ENCODE data around the gene NUDT22. TPM values are rescaled to one million over a fixed set of nuclear protein-coding genes. Genes with fewer than 3 reads are reported as not detected.

Gene NUDT22
- total and polyA plus RNA-seq, 2 of the 4 experiments (the other 2 are of a cell fraction), result 21.3 to 44.6 TPM

DNA sequence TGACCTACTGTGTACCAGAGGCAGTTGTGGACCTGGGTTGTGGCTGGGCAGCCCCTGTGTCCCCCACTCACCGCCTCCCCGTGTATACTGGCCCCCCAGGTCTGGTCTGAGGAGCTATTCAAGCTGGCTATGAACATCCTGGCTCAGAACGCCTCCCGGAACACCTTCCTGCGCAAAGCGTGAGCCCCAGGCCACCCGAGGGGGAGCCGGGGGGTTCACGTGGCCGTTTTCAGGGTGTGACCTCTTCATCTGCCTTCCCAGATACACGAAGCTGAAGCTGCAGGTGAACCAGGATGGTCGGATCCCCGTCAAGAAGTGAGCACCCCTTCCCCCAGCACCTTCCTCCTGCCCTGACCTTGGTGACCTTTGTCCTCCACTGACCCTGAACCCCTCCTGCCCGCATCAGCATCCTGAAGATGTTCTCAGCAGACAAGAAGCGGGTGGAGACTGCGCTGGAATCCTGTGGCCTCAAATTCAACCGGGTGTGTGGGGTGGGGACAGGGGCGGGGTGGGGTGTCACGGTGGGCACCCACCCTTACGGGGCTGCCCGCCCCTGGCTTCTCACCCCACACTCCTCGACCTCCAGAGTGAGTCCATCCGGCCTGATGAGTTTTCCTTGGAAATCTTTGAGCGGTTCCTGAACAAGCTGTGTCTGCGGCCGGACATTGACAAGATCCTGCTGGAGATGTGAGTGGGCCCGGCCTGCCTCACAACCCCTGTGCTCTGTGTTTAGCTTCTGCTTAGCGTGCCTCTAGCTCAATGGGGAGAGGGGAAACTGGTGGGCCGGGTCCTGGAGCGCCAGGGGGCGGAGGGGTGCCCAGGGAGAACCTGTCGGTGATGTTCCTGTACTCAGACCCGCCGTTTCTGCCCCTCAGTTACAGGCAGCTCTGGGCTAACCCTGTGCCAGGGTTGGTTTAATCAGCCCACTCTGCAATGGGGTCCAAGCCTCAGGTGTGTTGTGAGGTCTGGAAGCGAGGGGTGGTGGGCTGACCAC lies 29.4 kb downstream of the NUDT22 start (continued):
- TF ChIP-seq, protein P1, sequence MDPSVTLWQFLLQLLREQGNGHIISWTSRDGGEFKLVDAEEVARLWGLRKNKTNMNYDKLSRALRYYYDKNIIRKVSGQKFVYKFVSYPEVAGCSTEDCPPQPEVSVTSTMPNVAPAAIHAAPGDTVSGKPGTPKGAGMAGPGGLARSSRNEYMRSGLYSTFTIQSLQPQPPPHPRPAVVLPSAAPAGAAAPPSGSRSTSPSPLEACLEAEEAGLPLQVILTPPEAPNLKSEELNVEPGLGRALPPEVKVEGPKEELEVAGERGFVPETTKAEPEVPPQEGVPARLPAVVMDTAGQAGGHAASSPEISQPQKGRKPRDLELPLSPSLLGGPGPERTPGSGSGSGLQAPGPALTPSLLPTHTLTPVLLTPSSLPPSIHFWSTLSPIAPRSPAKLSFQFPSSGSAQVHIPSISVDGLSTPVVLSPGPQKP (IDR thresholded peaks at IDR 0.05; ENCODE audit: borderline replicate concordance, low read depth, low read length), result no peak
- no peak for TF ChIP-seq BHLHE40 (IDR thresholded peaks at IDR 0.05; ENCODE audit: low read depth, low read length)

DNA sequence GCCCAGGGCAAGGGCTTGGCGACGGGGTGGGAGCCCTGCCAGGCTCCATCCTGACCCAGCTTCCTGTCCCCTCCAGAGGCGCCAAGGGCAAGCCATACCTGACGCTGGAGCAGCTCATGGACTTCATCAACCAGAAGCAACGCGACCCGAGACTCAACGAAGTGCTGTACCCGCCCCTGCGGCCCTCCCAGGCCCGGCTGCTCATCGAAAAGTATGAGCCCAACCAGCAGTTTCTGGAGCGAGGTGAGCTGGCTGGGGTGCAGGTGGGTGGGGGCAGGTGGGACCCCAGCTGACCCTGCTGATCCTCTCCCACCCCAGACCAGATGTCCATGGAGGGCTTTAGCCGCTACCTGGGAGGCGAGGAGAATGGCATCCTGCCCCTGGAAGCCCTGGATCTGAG lies 30.2 kb downstream of the NUDT22 start:
- no peak for DNase-seq
- Histone ChIP-seq H3K9me3 (ENCODE audit: control insufficient read depth, insufficient read depth, low read length) (no peaks in the 10 kb centered on the region), H3K4me3 (ENCODE audit: insufficient read depth, low read depth, low read length) (no peak overlapping the region), H2BK15ac (ENCODE audit: low read depth, low read length) (no peak overlapping the region), H4K8ac (ENCODE audit: low read depth in 2 of 2, low read length in 2 of 2) (no peak overlapping the region), H3K18ac (ENCODE audit: low read depth, low read length) (no peak overlapping the region), H2BK120ac (ENCODE audit: low read depth, low read length) (no peak overlapping the region), H3K23ac (ENCODE audit: low read depth, low read length) (no peak overlapping the region), H2BK20ac (ENCODE audit: low read depth, low read length) (no peak overlapping the region), H4K91ac (ENCODE audit: insufficient read depth, low read depth, low read length) (no peak overlapping the region), H3K4me1 (ENCODE audit: control insufficient read depth, insufficient read depth, low read length) (peaks cover 7% of the 10 kb centered on the region), H3K27ac (ENCODE audit: insufficient read depth, low read length) (no peak overlapping the region), H3K27me3 (ENCODE audit: control insufficient read depth, insufficient read depth, low read length) (no peaks in the 10 kb centered on the region), H3K36me3 (ENCODE audit: control insufficient read depth, insufficient read depth, low read length) (peaks cover 46% of the 10 kb centered on the region), H3K4me2 (ENCODE audit: low read depth, low read length) (no peak overlapping the region), H3K9me1 (ENCODE audit: insufficient read depth, low read length) (no peaks in the 10 kb centered on the region), H2AK5ac (ENCODE audit: low read depth, low read length) (no peak overlapping the region), H3K14ac (replicated peaks; ENCODE audit: low read depth, low read length) (no peak overlapping the region), H4K5ac (ENCODE audit: low read depth, low read length) (no peak overlapping the region), H3K9ac (ENCODE audit: low read depth, low read length) (no peak overlapping the region), H3K56ac (ENCODE audit: extremely low read depth, insufficient read depth, low read length) (no peak overlapping the region), H2BK5ac (ENCODE audit: low read depth, low read length, poor library complexity, severe bottlenecking) (no peak overlapping the region), H4K20me1 (ENCODE audit: insufficient read depth, low read length) (peaks cover 5% of the 10 kb centered on the region; the same call in 1 of the 2 replicates), H3K4ac (ENCODE audit: low read depth, low read length) (no peak overlapping the region), H3K79me1 (ENCODE audit: low read depth in 1 of 2, low read length in 2 of 2) (peaks cover 14 to 70% of the 10 kb centered on the region in 2 experiments), H2AK9ac (replicated peaks; ENCODE audit: low read depth, low read length, poor library complexity) (no peak overlapping the region), H2AFZ (replicated peaks; ENCODE audit: low read length, poor library complexity) (no peak overlapping the region)
- CTCF ChIA-PET, result no interaction called here
- dilution Hi-C loops (cut with HindIII; ENCODE audit: low sequenced_read_pairs, unreplicated experiment), result no loop called here
- POLR2A ChIA-PET (ENCODE audit: unreplicated experiment), result no interaction called here
- WGBS, 2 experiments (ENCODE audit: extremely low coverage in 2 of 2, insufficient read length in 1 of 2), result 94% methylated on average over 2 of the region's 15 CpGs; no CpG with 5 or more reads in 1 of the 2 experiments
- intact Hi-C loops (cut with micrococcal nuclease), result no loop called here
- in situ Hi-C loops (cut with MboI; ENCODE audit: low sequenced_read_pairs), result no loop called here
- BruUV-seq (replicated peaks), result no TSS peak
- TF ChIP-seq NFE2L2 (IDR thresholded peaks at IDR 0.05; ENCODE audit: low read depth, low read length), result no peak
- no peak for TF ChIP-seq RCOR1 (IDR thresholded peaks at IDR 0.05; ENCODE audit: insufficient replicate concordance, low read length)
- no peak for ATAC-seq (ENCODE audit: low read depth)

Measured in IMR-90 (cell line).